Measurements from ENCODE around the gene SKAP2.

The SKAP2 gene

GRCh38 chr7:26627221-26627620, 237.2 kb downstream of the SKAP2 start (continued):
- TF ChIP-seq ZNF514 (tag by site-specific recombination; IDR thresholded peaks at IDR 0.05) (no peak), GLIS1 (tag by site-specific recombination; IDR thresholded peaks at IDR 0.05) (no peak)

- TF ChIP-seq ZNF660 (tag by site-specific recombination; IDR thresholded peaks at IDR 0.05) (no peak), ZSCAN5A (tag by site-specific recombination; IDR thresholded peaks at IDR 0.05) (no peak)
- no peaks in the 10 kb centered on the region for H3K4me1 ChIP-seq (ENCODE audit: control insufficient read depth, insufficient read depth, low read length)
- no peak overlapping the region for H3K27ac ChIP-seq (ENCODE audit: extremely low read depth, low read depth, low read length)
- no peaks in the 10 kb centered on the region for H3K9me3 ChIP-seq (ENCODE audit: control insufficient read depth, insufficient read depth, low read depth, low read length)
- POLR2A ChIA-PET = no interaction called here
- CTCF ChIA-PET = no interaction called here
- no peak overlapping the region for H3K4me3 ChIP-seq (ENCODE audit: low read depth, low read length)
- H3K36me3 ChIP-seq (ENCODE audit: control insufficient read depth in 2 of 2, insufficient read depth in 1 of 2, low read length in 2 of 2) = no peaks in the 10 kb centered on the region
These were observed 237.7 kb downstream of the SKAP2 start for GRCh38 chr7:26626687-26627086.

GRCh38 chr7:26626156-26626555, 238.2 kb downstream of the SKAP2 start:
- H3K4me1 ChIP-seq (ENCODE audit: control insufficient read depth, insufficient read depth, low read length) = no peaks in the 10 kb centered on the region
- H3K27ac ChIP-seq (ENCODE audit: extremely low read depth, low read depth, low read length) = no peak overlapping the region
- H3K4me3 ChIP-seq (ENCODE audit: low read depth, low read length) = no peak overlapping the region
- H3K36me3 ChIP-seq (ENCODE audit: control insufficient read depth in 2 of 2, insufficient read depth in 1 of 2, low read length in 2 of 2) = no peaks in the 10 kb centered on the region
- ChIA-PET CTCF (no interaction called here), POLR2A (no interaction called here)
- no peaks in the 10 kb centered on the region for H3K9me3 ChIP-seq (ENCODE audit: control insufficient read depth, insufficient read depth, low read depth, low read length)
- no peak for TF ChIP-seq ZBTB17 (tag by site-specific recombination; IDR thresholded peaks at IDR 0.05)
- no peak for TF ChIP-seq ZNF571 (tag by site-specific recombination; IDR thresholded peaks at IDR 0.05)
- TF ChIP-seq ZNF16 (tag by site-specific recombination; IDR thresholded peaks at IDR 0.05; ENCODE audit: low read depth) = no peak
- no peak for TF ChIP-seq ZBTB44 (tag by site-specific recombination; IDR thresholded peaks at IDR 0.05)
- no peak for TF ChIP-seq ZSCAN16 (tag by site-specific recombination; IDR thresholded peaks at IDR 0.05)
- no peak for TF ChIP-seq ZNF404 (tag by site-specific recombination; IDR thresholded peaks at IDR 0.05)
- no peak for TF ChIP-seq ZNF449 (tag by site-specific recombination; IDR thresholded peaks at IDR 0.05)
- TF ChIP-seq ZBTB26 (tag by site-specific recombination; optimal IDR thresholded peaks at IDR 0.05) = no peak
- no peak for TF ChIP-seq ZNF555 (tag by site-specific recombination; conservative IDR thresholded peaks at IDR 0.05)
- no peak for TF ChIP-seq BCL11B (tag by site-specific recombination; IDR thresholded peaks at IDR 0.05; ENCODE audit: low read depth)
- no peak for TF ChIP-seq MEIS1 (CRISPR knock-in tag; IDR thresholded peaks at IDR 0.05; ENCODE audit: borderline replicate concordance)
- TF ChIP-seq ZNF561 (tag by site-specific recombination; IDR thresholded peaks at IDR 0.05; ENCODE audit: borderline replicate concordance) = no peak
- no peak for TF ChIP-seq GLIS2 (tag by site-specific recombination; IDR thresholded peaks at IDR 0.05)
- TF ChIP-seq ZNF549 (tag by site-specific recombination; IDR thresholded peaks at IDR 0.05) = no peak
- TF ChIP-seq ZBTB10 (tag by site-specific recombination; IDR thresholded peaks at IDR 0.05) = no peak
- TF ChIP-seq ZNF660 (tag by site-specific recombination; IDR thresholded peaks at IDR 0.05) = no peak
- TF ChIP-seq ZNF362 (tag by site-specific recombination; IDR thresholded peaks at IDR 0.05) = no peak
